ENCODE measurements around the gene BANF2.
"Not testable (repeated sequence)": the region's sequence is repeated elsewhere in the genome, so short reads cannot be mapped to it uniquely, and the experiment has no call there.

Gene BANF2

GRCh38 chr20:17767624-17768023 lies 67.9 kb downstream of the BANF2 start:
- DNase-seq: no peak

DNA sequence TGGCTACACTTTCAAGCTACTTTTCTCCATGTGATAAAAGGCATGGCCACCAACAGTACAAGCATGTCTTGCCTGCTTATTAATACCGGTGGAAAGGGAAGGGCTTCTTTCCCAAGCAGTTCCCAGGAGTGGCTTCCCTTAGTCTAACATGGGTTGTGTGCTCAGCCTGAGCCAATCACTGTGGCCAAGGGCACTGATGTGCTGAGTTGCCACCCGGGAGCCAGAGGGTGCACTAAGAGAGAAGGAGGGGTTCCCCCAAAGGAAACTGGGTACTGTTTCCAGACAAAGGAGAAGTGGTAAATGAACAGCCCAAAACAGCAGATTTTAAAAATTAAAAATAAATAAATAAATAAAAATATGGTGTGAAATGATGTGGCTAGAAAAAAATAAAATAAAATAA lies 68.5 kb downstream of the BANF2 start:
- no peak for DNase-seq

GRCh38 chr20:17769716-17770115 lies 70.0 kb downstream of the BANF2 start:
- peak; percentile 5 for DNase-seq

GRCh38 chr20:17771206-17772004 lies 71.6 kb downstream of the BANF2 start:
- no peak for DNase-seq

- no peak for DNase-seq
Observed at GRCh38 chr20:17772005-17772343, 72.2 kb downstream of the BANF2 start.

DNA sequence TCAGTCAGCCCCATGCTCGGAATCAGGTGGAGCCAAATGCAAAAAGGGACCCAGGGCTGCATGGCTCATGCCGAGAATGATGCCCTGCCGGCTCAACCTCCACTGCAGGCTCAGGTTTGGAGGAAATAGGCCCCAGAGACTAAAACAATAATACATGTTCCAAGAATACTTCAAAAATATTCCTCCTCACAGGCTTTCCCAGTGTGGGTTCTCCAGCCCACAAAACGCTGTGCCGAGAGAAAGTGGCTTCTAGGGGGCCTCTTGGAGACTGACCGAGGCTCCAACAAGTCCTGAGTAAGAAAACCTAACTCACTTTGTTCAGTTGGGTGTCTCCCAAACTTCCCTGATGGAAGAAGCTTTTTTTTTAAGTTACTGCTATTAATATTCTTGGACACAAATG lies 73.9 kb downstream of the BANF2 start:
- DNase-seq: no peak

DNA sequence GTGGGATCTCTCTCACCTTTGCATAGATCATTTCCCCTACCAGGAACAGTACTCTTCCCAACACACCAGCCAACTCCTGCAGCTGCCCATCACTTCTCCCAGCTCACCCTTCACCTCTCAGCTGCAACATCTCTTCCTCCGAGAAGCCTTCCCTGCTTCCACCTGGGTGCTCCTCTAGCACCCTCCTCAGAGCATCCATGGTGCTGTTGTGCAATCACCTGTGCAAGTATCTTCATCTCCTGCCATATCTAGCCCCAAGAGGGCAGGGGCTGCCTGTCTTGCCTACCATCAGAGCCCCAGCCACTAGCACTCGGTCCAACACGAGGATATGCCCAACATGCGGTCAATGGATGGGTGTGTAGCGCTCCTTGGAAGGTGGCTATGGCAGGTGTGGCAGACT lies 75.8 kb downstream of the BANF2 start:
- DNase-seq: no peak

DNA sequence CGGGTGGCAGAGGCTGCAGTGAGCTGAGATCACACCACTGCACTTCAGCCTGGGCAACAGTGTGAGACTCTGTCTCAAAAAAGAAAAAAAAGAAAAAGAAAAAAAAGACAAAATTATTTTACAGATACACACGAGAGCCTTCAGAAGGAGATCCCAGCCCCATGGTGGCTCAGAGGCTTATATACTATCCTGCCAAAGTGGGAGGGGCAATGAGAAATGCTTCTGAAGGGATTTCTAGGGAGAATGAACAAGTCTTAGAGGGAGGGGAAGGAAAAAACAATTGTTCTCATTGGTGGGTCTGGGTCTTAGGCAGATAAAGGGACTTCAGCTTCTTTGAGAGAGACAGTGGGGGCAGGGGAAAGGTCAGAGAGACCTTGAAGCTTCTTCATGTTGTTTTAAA lies 76.8 kb downstream of the BANF2 start:
- DNase-seq: no peak

GRCh38 chr20:17779011-17779410 lies 79.2 kb downstream of the BANF2 start:
- DNase-seq: not testable (repeated sequence)

DNA sequence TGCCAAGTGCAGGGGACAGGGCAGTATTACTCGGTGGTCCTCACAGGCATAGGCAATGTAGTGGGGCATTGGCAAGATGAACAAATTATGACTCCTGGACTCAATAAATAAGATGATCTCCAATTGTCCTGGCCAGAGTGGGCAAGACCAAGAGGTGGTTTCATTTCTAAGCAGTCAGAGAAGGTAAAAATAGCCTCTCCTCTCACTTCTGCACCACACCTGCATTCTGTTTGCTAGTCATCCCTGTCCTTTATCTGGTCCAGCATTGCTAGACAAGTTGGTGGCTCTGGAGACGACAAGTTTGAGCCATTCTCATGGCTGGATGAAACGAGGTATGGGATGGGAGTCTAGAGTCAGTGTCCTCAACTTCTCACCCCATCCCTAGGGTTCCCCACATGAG lies 83.0 kb downstream of the BANF2 start:
- no peak for DNase-seq

GRCh38 chr20:17783671-17784070 lies 83.9 kb downstream of the BANF2 start:
- DNase-seq: no peak

DNA sequence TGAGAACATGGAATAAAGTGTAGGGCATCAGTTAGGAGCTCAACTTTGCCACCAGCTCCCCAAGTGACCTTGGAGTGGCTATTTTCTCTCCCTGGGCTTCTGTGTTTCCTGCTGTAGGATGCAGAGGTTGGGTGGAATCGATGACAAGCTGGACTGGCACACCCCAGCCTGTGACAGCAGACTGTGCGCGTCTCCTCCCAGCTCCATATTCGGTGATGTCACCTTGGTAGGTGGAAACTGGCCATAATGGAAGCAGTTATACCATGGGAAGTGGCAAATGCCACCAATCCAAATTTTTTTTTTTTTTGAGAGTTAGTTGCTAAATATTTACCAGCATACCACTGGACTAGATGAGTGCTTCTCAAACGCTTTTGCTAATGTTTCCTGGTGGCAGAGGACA lies 85.2 kb downstream of the BANF2 start:
- DNase-seq: no peak

All from inflammatory macrophage treated with lipopolysaccharide for 4 hours (primary cell).